ENCODE measurements around the gene UNK. TPM values are rescaled to one million over a fixed set of nuclear protein-coding genes. Genes with fewer than 3 reads are reported as not detected.

The UNK gene
- total and polyA plus RNA-seq, 2 of the 13 experiments (the other 11 are each of a cell fraction or from before 2014, with no cell fraction given) = 31.6 to 33.0 TPM

- TF ChIP-seq ZBTB2 (CRISPR knock-in tag; IDR thresholded peaks at IDR 0.05; ENCODE audit: low read depth) = peak; percentile 53; the same call in 1 of the 2 replicates
- no peak for TF ChIP-seq ZNF414 (CRISPR knock-in tag; IDR thresholded peaks at IDR 0.05)
- peak; percentile 81 for TF ChIP-seq ZNF281 (CRISPR knock-in tag; IDR thresholded peaks at IDR 0.05; ENCODE audit: borderline replicate concordance)
- TF ChIP-seq ZHX1 (CRISPR knock-in tag; IDR thresholded peaks at IDR 0.05; ENCODE audit: low read depth) = peak; percentile 92; the same call in 1 of the 2 replicates
- peak; percentile 63; the same call in 1 of the 2 replicates for TF ChIP-seq KDM2A (CRISPR knock-in tag; IDR thresholded peaks at IDR 0.05; ENCODE audit: borderline replicate concordance, low read depth)
- TF ChIP-seq ATF7 (IDR thresholded peaks at IDR 0.05) = peak; percentile 10; the same call in 1 of the 2 replicates
- TF ChIP-seq ATF7 (CRISPR knock-in tag; IDR thresholded peaks at IDR 0.05) = peak; percentile 71; the same call in 1 of the 2 replicates
- TF ChIP-seq MAF1 (CRISPR knock-in tag; IDR thresholded peaks at IDR 0.05; ENCODE audit: borderline replicate concordance) = peak; percentile 59; the same call in 1 of the 2 replicates
- TF ChIP-seq ZFYVE20 (CRISPR knock-in tag; IDR thresholded peaks at IDR 0.05; ENCODE audit: borderline replicate concordance, low read depth) = no peak
- no peak for TF ChIP-seq PBX3 (CRISPR knock-in tag; IDR thresholded peaks at IDR 0.05; ENCODE audit: borderline replicate concordance)
- peak; percentile 85; the same call in 1 of the 2 replicates for TF ChIP-seq ZNF709 (CRISPR knock-in tag; IDR thresholded peaks at IDR 0.05)
- no peak; the same call in 1 of the 2 replicates for TF ChIP-seq ZNF33B (CRISPR knock-in tag; IDR thresholded peaks at IDR 0.05)
- no peak for TF ChIP-seq SCMH1 (CRISPR knock-in tag; IDR thresholded peaks at IDR 0.05; ENCODE audit: borderline replicate concordance)
- peak; percentile 78 for TF ChIP-seq ZNF451 (CRISPR knock-in tag; IDR thresholded peaks at IDR 0.05)
- no peak for TF ChIP-seq MLLT10 (CRISPR knock-in tag; IDR thresholded peaks at IDR 0.05)
- peak; percentile 66; the same call in 1 of the 2 replicates for TF ChIP-seq ZNF746 (CRISPR knock-in tag; IDR thresholded peaks at IDR 0.05)
- no peak for TF ChIP-seq PRPF4 (IDR thresholded peaks at IDR 0.05; ENCODE audit: low read depth, low read length, poor library complexity, severe bottlenecking)
Observed at GRCh38 chr17:75754378-75755204, 30.0 kb upstream of the UNK start (continued).

Data from HepG2 (cell line).